Neural progenitor cell (in vitro differentiated cells): ENCODE data around the gene GNG8. TPM values are rescaled to one million over a fixed set of nuclear protein-coding genes. Genes with fewer than 3 reads are reported as not detected.

Experiments used
- DNase-seq: peaks from one replicate; pipeline ENCODE4 v3.0.0-alpha.2; 2016; ENCODE audit warnings: low spot score
- H2AFZ ChIP-seq: fragments of 200-600 bp; sonication (generic); replicated peaks from 2 replicates; pipeline ENCODE4 v1.6.1; 2016; ENCODE audit warnings: antibody characterized with exemption
- H3F3A ChIP-seq: fragments of 200-600 bp; sonication (generic); 2 replicates; pipeline ENCODE4 v1.6.1; 2016; ENCODE audit warnings: antibody characterized with exemption, low read depth
- H3K27ac ChIP-seq: fragments of 200-600 bp; sonication (generic); 2 replicates; pipeline ENCODE4 v1.5.1; 2016; ENCODE audit warnings: mild to moderate bottlenecking
- H3K27me3 ChIP-seq: fragments of 200-600 bp; sonication (generic); 2 replicates; pipeline ENCODE4 v1.6.1; 2016; ENCODE audit warnings: mild to moderate bottlenecking, moderate library complexity
- H3K36me3 ChIP-seq: fragments of 200-600 bp; sonication (generic); 2 replicates; pipeline ENCODE4 v1.5.1; 2016
- H3K4me1 ChIP-seq: fragments of 200-600 bp; sonication (generic); 2 replicates; pipeline ENCODE4 v1.6.1; 2016; ENCODE audit warnings: mixed run types
- H3K4me2 ChIP-seq: fragments of 200-600 bp; sonication (generic); 2 replicates; pipeline ENCODE4 v1.6.1; 2016
- H3K4me3 ChIP-seq: fragments of 200-600 bp; sonication (generic); 2 replicates; pipeline ENCODE4 v1.5.1; 2016
- H3K79me2 ChIP-seq: fragments of 200-600 bp; sonication (generic); 2 replicates; pipeline ENCODE4 v1.6.1; 2016; ENCODE audit warnings: low read depth
- H3K9ac ChIP-seq: fragments of 200-600 bp; sonication (generic); 2 replicates; pipeline ENCODE4 v1.6.1; 2016
- H3K9me3 ChIP-seq: fragments of 200-600 bp; sonication (generic); 2 replicates; pipeline ENCODE4 v1.5.1; 2016; ENCODE audit warnings: low read depth
- H4K20me1 ChIP-seq: fragments of 200-600 bp; sonication (generic); 2 replicates; pipeline ENCODE4 v1.6.1; 2016; ENCODE audit warnings: low read depth
- H3K27ac Mint-ChIP-seq: 3 replicates; pipeline ENCODE4 v1.8.0; 2021; ENCODE audit warnings: mixed read lengths
- H3K27me3 Mint-ChIP-seq: 2 replicates; pipeline ENCODE4 v1.8.0; 2022; ENCODE audit warnings: low read depth, mild to moderate bottlenecking, inconsistent platforms, moderate library complexity, mixed read lengths; ENCODE audit not compliant: insufficient read depth
- H3K36me3 Mint-ChIP-seq: 3 replicates; pipeline ENCODE4 v1.8.0; 2021; ENCODE audit warnings: mixed read lengths
- H3K4me1 Mint-ChIP-seq: 3 replicates; pipeline ENCODE4 v1.8.0; 2021; ENCODE audit warnings: mixed read lengths
- H3K4me3 Mint-ChIP-seq: 3 replicates; pipeline ENCODE4 v1.8.0; 2021; ENCODE audit warnings: mild to moderate bottlenecking, moderate library complexity, mixed read lengths
- H3K9me3 Mint-ChIP-seq: 3 replicates; pipeline ENCODE4 v1.8.0; 2020; ENCODE audit warnings: mixed read lengths
- EZH2 ChIP-seq: fragments of 200-600 bp; sonication (generic); IDR thresholded peaks from 2 replicates; pipeline ENCODE4 v1.6.1; 2017; ENCODE audit warnings: antibody characterized with exemption, mild to moderate bottlenecking, moderate library complexity
- EZH2phosphoT487 ChIP-seq: fragments of 200-600 bp; sonication (generic); IDR thresholded peaks from 2 replicates; pipeline ENCODE4 v1.6.1; 2017; ENCODE audit warnings: antibody characterized with exemption
- total RNA-seq: library from RNA; depleted of rRNA; stranded (reverse); fragments of >200 nt; gene quantifications from 2 replicates; pipeline ENCODE4 v1.2.3, GENCODE V29; 2015; ENCODE audit warnings: low replicate concordance
- TF ChIP-seq, protein P1 (sequence below): fragments of 200-600 bp; sonication (generic); IDR thresholded peaks from 2 replicates; pipeline ENCODE4 v1.5.1; 2017; ENCODE audit warnings: antibody characterized with exemption, mild to moderate bottlenecking

Gene GNG8
- total RNA-seq, 1 donor from 2014 or later, result not detected

DNA sequence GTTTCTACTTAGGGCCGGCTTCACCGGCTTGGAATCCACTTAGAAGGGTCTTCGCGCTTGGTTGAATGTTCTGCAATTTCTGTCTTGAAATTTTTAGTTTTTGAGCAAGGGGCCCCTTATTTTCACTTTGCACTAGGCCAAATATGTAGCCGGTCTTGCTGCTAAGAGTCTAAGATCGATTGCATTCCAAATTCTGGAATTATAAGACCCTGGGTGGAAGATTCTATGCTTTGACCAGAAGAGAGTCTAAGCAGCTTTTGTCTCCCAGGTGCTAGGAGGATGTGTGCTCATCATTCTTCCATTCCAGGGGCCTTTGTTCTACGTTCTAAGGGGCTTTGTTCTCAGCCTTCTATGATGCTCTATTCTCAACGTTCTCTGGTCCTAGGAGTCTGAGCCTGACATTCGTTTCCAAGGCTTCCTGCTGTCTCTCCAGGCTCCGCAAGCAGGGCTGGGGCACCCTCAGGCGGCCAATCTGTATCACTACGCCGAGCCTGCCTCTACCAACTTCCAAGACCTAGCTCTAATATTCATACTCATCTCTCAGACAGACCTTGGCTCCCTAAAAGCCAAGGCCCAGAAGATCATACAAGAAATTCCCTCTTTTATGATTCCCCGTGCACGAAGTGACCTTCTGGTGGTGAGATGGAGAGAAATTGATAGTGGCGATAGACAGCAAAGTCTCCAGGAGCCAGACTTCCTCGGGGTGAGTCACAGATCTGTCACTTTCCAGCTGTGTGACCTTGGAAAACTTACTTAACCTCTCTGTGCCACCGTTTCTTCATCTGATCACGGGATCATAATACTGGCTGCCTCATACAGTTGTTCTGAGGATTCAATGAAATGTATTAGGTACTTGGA lies 26.0 kb upstream of the GNG8 start:
- TF ChIP-seq EZH2 (no peak), EZH2phosphoT487 (no peak)
- TF ChIP-seq, protein P1, sequence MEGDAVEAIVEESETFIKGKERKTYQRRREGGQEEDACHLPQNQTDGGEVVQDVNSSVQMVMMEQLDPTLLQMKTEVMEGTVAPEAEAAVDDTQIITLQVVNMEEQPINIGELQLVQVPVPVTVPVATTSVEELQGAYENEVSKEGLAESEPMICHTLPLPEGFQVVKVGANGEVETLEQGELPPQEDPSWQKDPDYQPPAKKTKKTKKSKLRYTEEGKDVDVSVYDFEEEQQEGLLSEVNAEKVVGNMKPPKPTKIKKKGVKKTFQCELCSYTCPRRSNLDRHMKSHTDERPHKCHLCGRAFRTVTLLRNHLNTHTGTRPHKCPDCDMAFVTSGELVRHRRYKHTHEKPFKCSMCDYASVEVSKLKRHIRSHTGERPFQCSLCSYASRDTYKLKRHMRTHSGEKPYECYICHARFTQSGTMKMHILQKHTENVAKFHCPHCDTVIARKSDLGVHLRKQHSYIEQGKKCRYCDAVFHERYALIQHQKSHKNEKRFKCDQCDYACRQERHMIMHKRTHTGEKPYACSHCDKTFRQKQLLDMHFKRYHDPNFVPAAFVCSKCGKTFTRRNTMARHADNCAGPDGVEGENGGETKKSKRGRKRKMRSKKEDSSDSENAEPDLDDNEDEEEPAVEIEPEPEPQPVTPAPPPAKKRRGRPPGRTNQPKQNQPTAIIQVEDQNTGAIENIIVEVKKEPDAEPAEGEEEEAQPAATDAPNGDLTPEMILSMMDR, result peak; percentile 92
- peak; percentile 94 for DNase-seq
- H3K9me3 ChIP-seq, result no peaks in the 10 kb centered on the region
- H3K4me3 ChIP-seq, result peak overlapping the region; percentile 37
- H3K9me3 Mint-ChIP-seq, result no peaks in the 10 kb centered on the region
- peaks cover 7% of the 10 kb centered on the region for H3K27me3 Mint-ChIP-seq
- peaks cover 15% of the 10 kb centered on the region for H4K20me1 ChIP-seq
- H3K4me1 ChIP-seq, result peaks cover 25% of the 10 kb centered on the region
- H3F3A ChIP-seq, result peaks cover 35% of the 10 kb centered on the region
- peaks cover 31% of the 10 kb centered on the region for H3K27me3 ChIP-seq
- H3K27ac ChIP-seq, result peak overlapping the region; percentile 47
- no peaks in the 10 kb centered on the region for H3K36me3 Mint-ChIP-seq
- no peaks in the 10 kb centered on the region for H3K36me3 ChIP-seq
- H3K4me1 Mint-ChIP-seq, result peaks cover 24% of the 10 kb centered on the region
- H3K79me2 ChIP-seq, result no peaks in the 10 kb centered on the region
- H2AFZ ChIP-seq, result no peak overlapping the region
- no peak overlapping the region for H3K27ac Mint-ChIP-seq
- H3K4me3 Mint-ChIP-seq, result peak overlapping the region; percentile 88
- peak overlapping the region; percentile 71 for H3K4me2 ChIP-seq
- no peak overlapping the region for H3K9ac ChIP-seq

DNA sequence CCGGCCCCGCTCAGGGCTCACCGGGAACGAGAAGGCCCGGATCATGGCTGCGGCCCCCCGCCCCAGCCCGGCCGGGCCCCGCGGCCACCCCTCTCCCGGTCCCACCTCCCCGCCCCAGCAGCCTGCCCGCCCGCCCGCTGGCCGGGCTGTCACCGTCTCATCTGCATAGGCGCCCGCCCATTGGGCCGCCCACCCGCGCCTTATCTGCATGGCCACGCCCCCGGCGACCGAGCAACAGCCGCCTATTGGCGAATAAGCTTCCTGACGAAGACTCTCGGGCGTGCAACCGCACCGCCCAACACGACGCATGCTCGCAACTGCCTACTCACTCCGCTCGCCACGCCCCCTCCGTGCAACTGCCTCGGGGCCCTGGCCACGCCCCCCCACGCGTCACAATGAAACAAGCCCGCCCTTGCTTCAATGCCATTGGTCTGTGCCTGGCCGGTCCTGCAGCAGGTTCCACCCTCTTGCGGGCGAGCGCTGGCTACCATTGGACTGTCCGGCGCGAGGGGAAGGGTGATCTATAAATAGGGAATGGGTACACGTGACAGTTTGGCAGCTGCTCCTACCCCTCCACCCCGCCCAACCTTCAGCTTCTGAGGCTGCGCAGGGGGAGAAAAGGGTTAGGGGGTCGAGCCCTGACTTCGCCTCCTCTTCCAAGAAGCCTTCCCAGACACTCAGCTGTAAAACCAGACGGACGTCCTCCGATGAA lies 25.2 kb upstream of the GNG8 start, which contains the start of gene DACT3:
DACT3 (minus strand) TSS at position 163 of the 712 bp plus-strand sequence; CDS start at position 45, 118 bp downstream.
- TF ChIP-seq EZH2 (no peak), EZH2phosphoT487 (no peak)
- TF ChIP-seq, protein P1, result no peak
- Mint-ChIP-seq H3K4me1 (peaks cover 24% of the 10 kb centered on the region), H3K36me3 (no peaks in the 10 kb centered on the region), H3K27me3 (peaks cover 7% of the 10 kb centered on the region), H3K4me3 (peak within 1 kb of the TSS; percentile 88), H3K27ac (no peak within 1 kb of the TSS), H3K9me3 (no peaks in the 10 kb centered on the region)
- peaks cover 31% of the 10 kb centered on the region for H3K27me3 ChIP-seq
- no peaks in the 10 kb centered on the region for H3K79me2 ChIP-seq
- no peaks in the 10 kb centered on the region for H3K9me3 ChIP-seq
- peak within 1 kb of the TSS; percentile 91 for H3K4me2 ChIP-seq
- H3K9ac ChIP-seq, result no peak within 1 kb of the TSS
- H3K4me1 ChIP-seq, result peaks cover 25% of the 10 kb centered on the region
- H4K20me1 ChIP-seq, result peaks cover 15% of the 10 kb centered on the region
- peaks cover 35% of the 10 kb centered on the region for H3F3A ChIP-seq
- peak within 1 kb of the TSS; percentile 35 for H2AFZ ChIP-seq
- H3K27ac ChIP-seq, result peak within 1 kb of the TSS; percentile 47
- H3K36me3 ChIP-seq, result no peaks in the 10 kb centered on the region
- DNase-seq, result peak; percentile 100
- peak within 1 kb of the TSS; percentile 58 for H3K4me3 ChIP-seq

GRCh38 chr19:46660551-46661019 lies 24.6 kb upstream of the GNG8 start:
- Mint-ChIP-seq H3K27ac (no peak overlapping the region), H3K9me3 (no peaks in the 10 kb centered on the region), H3K27me3 (peaks cover 7% of the 10 kb centered on the region), H3K4me3 (peak overlapping the region; percentile 88), H3K36me3 (no peaks in the 10 kb centered on the region), H3K4me1 (peaks cover 24% of the 10 kb centered on the region)
- H3K79me2 ChIP-seq, result no peaks in the 10 kb centered on the region
- H3F3A ChIP-seq, result peaks cover 35% of the 10 kb centered on the region
- H3K4me3 ChIP-seq, result peak overlapping the region; percentile 58
- H3K9ac ChIP-seq, result no peak overlapping the region
- H4K20me1 ChIP-seq, result peaks cover 15% of the 10 kb centered on the region
- no peaks in the 10 kb centered on the region for H3K36me3 ChIP-seq
- no peak overlapping the region for H3K27ac ChIP-seq
- TF ChIP-seq, protein P1, result no peak
- no peak for TF ChIP-seq EZH2phosphoT487
- no peak for TF ChIP-seq EZH2
- H3K9me3 ChIP-seq, result no peaks in the 10 kb centered on the region
- H2AFZ ChIP-seq, result peak overlapping the region; percentile 35
- H3K27me3 ChIP-seq, result peaks cover 31% of the 10 kb centered on the region
- DNase-seq, result peak; percentile 55
- peak overlapping the region; percentile 91 for H3K4me2 ChIP-seq
- H3K4me1 ChIP-seq, result peaks cover 25% of the 10 kb centered on the region
